ENCODE results near the gene SPAG16.

SPAG16 gene

GRCh38 chr2:214117054-214117453, 832.8 kb downstream of the SPAG16 start:
- H3K27ac ChIP-seq, result no peak overlapping the region
- TF ChIP-seq ZFX (IDR thresholded peaks at IDR 0.05), result no peak
- no peak for TF ChIP-seq CTCF (conservative IDR thresholded peaks at IDR 0.05)

DNA sequence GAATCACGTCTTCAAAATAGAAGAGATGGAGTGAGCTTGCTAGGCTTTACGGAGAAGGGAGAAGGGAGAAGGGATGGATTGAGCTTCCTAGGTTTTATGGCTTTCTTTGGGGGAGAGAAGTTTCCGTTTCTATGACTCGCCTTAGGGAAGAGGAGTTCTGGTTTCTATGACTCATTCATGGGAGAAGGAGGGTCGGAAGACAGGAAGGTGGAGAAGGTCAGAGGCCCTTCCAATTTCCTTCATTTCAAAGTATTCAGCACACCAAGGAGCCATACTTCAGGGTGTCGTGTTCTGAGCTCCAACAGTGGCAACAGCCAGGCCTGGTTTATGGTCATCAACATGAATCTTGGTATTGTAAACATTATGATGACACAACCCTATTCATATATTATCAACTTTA, 841.9 kb downstream of the SPAG16 start:
- H3K27ac ChIP-seq, result no peak overlapping the region
- TF ChIP-seq ZFX (IDR thresholded peaks at IDR 0.05), result no peak
- TF ChIP-seq CTCF (conservative IDR thresholded peaks at IDR 0.05), result no peak

DNA sequence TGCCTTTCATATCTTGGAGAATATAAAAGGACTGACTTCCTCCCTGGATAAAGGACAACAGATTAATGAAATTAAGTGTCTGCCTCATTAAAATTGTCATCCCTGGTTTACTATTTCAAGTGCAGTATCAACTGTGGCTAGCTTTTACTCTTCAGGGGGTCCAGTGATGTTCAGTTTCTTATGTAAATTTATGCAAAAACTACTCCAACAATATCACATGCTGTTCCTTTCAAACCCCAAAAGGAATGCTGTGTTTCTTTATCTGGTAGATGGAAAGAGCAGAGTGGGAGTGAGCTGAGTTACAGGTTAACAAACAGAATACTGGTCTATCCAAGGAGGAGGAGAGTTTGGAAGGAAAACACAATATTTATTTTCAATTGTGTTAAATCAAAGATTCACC, 842.9 kb downstream of the SPAG16 start:
- no peak for TF ChIP-seq ZFX (IDR thresholded peaks at IDR 0.05)
- TF ChIP-seq CTCF (conservative IDR thresholded peaks at IDR 0.05), result no peak
- H3K27ac ChIP-seq, result no peak overlapping the region

GRCh38 chr2:214127571-214127970, 843.3 kb downstream of the SPAG16 start:
- H3K27ac ChIP-seq, result no peak overlapping the region
- TF ChIP-seq ZFX (IDR thresholded peaks at IDR 0.05) (no peak), CTCF (conservative IDR thresholded peaks at IDR 0.05) (no peak)

GRCh38 chr2:214128040-214128439, 843.8 kb downstream of the SPAG16 start:
- no peak overlapping the region for H3K27ac ChIP-seq
- TF ChIP-seq CTCF (conservative IDR thresholded peaks at IDR 0.05) (no peak), ZFX (IDR thresholded peaks at IDR 0.05) (no peak)

GRCh38 chr2:214130114-214130513, 845.9 kb downstream of the SPAG16 start:
- no peak overlapping the region for H3K27ac ChIP-seq
- TF ChIP-seq CTCF (conservative IDR thresholded peaks at IDR 0.05) (no peak), ZFX (IDR thresholded peaks at IDR 0.05) (no peak)

GRCh38 chr2:214135966-214136365, 851.7 kb downstream of the SPAG16 start:
- H3K27ac ChIP-seq, result no peak overlapping the region

More at GRCh38 chr2:214135966-214136365, 851.7 kb downstream of the SPAG16 start:
- TF ChIP-seq CTCF (conservative IDR thresholded peaks at IDR 0.05) (no peak), ZFX (IDR thresholded peaks at IDR 0.05) (no peak)
